Bronchial epithelial cell (primary cell): ENCODE measurements around the gene PRKCZ. TPM values are rescaled to one million over a fixed set of nuclear protein-coding genes. Genes with fewer than 3 reads are reported as not detected.

Experiments used
- DNase-seq: peaks from one replicate; pipeline ENCODE4 v3.0.0-alpha.2; 2010; ENCODE audit warnings: low read depth
- FAIRE-seq: peaks from 2 replicates; lab custom pipeline; 2011; peaks lifted over from hg19 to GRCh38; lab: Jason Lieb, UNC
- H3K27me3 ChIP-seq: 2 replicates; pipeline ENCODE4 v1.5.1; 2011; ENCODE audit warnings: low read length; ENCODE audit not compliant: control insufficient read depth, insufficient read depth
- H3K36me3 ChIP-seq: 2 replicates; pipeline ENCODE4 v1.5.1; 2011; ENCODE audit warnings: low read length; ENCODE audit not compliant: control insufficient read depth, insufficient read depth
- H3K4me3 ChIP-seq: 2 replicates; pipeline ENCODE4 v1.5.1; 2011; ENCODE audit warnings: mild to moderate bottlenecking, low read depth, low read length, control low read depth
- total RNA-seq: library from RNA; depleted of rRNA; stranded (reverse); fragments of >200 nt; gene quantifications from 2 replicates; pipeline ENCODE4 v1.2.1, GENCODE V29; 2014
- TF ChIP-seq, protein P1 (sequence below): IDR thresholded peaks from 2 replicates; pipeline ENCODE4 v1.5.1; 2011; ENCODE audit warnings: mild to moderate bottlenecking, moderate library complexity, low read length, control low read depth, inconsistent platforms; ENCODE audit not compliant: insufficient read depth, severe bottlenecking

PRKCZ gene
- total RNA-seq, result 34.6 and 38.4 TPM in 2 replicates

DNA sequence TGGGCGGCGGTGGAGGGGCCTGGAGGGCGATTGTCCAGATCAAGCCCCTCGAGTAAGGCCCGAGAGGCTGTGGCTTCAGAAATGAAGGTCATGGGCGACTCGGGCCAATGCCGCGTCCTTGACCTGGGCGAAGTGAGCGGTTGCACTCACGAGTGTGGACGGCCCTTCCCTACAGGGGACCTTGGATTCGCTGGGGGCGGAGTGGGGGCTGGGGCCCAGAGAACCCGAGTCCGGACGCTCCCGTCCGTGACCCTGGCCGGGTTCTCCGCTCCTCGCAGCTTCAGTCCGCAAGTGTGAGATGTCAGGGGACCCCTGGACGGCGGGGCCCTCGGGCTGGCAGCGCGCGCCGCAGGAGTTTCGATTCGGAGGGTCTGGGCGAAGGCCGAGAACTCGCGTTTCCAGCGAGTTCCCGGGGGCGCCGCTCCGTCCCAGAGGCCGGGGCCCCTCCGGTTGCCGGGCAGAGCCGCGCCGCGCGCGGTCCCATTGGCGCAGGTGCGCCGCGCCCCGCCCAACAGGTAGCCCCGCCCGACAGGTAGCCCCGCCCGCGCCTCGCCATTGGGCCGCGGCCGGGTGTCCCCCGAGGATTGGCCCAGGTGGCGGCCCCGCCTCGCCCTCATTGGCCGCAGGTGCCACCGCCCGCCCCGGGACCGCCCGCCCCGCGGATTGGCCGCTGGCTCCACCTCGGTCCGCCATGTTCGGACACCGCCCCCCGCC, at the start of gene PRKCZ:
PRKCZ (plus strand) TSS at position 694 of the 714 bp plus-strand sequence. CDS start 220 bp downstream, outside the sequence.
- no peak for FAIRE-seq
- TF ChIP-seq, protein P1, sequence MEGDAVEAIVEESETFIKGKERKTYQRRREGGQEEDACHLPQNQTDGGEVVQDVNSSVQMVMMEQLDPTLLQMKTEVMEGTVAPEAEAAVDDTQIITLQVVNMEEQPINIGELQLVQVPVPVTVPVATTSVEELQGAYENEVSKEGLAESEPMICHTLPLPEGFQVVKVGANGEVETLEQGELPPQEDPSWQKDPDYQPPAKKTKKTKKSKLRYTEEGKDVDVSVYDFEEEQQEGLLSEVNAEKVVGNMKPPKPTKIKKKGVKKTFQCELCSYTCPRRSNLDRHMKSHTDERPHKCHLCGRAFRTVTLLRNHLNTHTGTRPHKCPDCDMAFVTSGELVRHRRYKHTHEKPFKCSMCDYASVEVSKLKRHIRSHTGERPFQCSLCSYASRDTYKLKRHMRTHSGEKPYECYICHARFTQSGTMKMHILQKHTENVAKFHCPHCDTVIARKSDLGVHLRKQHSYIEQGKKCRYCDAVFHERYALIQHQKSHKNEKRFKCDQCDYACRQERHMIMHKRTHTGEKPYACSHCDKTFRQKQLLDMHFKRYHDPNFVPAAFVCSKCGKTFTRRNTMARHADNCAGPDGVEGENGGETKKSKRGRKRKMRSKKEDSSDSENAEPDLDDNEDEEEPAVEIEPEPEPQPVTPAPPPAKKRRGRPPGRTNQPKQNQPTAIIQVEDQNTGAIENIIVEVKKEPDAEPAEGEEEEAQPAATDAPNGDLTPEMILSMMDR, result no peak

DNA sequence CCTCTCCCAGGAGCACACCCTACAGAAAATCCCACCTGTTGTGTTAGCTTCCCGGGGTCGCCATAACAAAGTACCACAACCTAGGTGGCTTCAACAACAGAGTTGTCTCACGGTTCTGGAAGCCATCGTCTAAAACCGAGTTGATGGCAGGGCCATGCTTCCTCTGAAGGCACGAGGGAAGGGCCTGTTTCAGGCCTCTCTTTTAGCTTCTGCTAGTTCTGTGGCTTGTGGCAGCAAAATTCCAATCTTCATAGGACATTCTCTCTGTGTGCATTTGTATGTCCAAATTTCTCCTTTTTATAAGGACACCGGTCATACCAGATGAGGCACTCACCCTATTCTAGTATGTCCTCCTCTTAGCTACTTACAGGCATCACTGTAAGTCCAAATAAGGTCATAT, 49.8 kb upstream of the PRKCZ start:
- peak; percentile 43 for FAIRE-seq
- TF ChIP-seq, protein P1, result no peak
- DNase-seq, result no peak
- Histone ChIP-seq H3K36me3 (no peaks in the 10 kb centered on the region), H3K27me3 (peaks cover 1% of the 10 kb centered on the region), H3K4me3 (no peak overlapping the region)

More for the DNA sequence above, at the start of gene PRKCZ:
- Histone ChIP-seq H3K36me3 (no peaks in the 10 kb centered on the region), H3K27me3 (no peaks in the 10 kb centered on the region), H3K4me3 (peak within 1 kb of the TSS; percentile 93)
- peak; percentile 73 for DNase-seq

DNA sequence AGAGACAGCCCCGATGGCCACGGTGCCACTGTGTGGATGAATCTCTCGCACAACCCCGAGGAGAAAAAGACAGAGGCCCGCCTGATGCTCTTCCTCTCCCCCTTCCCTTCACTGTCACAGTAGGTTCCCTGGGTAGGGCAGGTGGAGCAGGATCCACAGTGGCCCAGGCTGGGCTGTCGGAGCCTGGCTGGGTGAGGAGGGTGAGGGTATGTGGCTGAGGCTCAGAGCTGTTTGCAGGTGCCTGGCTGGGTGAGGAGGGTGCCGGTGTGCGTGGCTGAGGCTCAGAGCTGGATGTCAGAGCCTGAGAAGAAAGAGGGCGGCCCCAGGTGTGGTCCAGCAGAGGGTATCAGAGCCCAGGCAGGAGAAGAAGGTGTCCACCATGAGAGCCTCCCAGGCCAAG, 49.4 kb upstream of the PRKCZ start:
- FAIRE-seq, result no peak
- Histone ChIP-seq H3K4me3 (no peak overlapping the region), H3K27me3 (peaks cover 2% of the 10 kb centered on the region), H3K36me3 (no peaks in the 10 kb centered on the region)
- no peak for DNase-seq
- TF ChIP-seq, protein P1, result no peak

DNA sequence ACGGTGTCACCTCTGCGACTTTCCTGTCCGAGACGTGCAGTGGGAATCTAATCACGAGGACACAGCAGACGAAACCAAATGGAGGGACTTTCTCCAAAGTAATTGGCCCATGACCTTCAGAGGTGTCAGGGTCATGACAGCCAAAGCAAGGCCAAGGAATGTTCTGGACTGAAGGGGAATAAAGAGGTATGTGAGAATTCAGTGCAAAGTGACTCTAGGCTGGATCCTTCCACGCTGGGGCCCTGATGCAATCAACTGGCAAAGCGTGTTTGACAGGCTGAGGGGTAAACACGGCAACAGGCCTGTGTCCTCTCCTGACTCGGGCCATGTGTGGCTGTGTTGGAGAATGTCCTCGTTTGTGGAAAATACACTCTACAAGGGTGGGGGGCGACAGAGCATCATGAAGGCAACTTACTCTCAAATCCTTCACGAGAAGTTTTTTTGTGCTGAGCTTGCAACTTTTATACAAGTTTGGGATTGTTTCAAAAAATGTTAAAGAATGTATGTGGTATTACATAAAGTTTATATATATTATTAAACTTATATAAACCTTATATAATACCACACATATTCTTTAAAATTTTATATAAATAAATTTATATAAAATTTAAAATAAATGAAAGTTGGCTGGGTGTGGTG, 48.3 kb upstream of the PRKCZ start:
- H3K36me3 ChIP-seq, result no peaks in the 10 kb centered on the region
- peaks cover 3% of the 10 kb centered on the region for H3K27me3 ChIP-seq
- DNase-seq, result peak; percentile 25
- FAIRE-seq, result peak; percentile 82
- TF ChIP-seq, protein P1, result no peak
- no peak overlapping the region for H3K4me3 ChIP-seq

DNA sequence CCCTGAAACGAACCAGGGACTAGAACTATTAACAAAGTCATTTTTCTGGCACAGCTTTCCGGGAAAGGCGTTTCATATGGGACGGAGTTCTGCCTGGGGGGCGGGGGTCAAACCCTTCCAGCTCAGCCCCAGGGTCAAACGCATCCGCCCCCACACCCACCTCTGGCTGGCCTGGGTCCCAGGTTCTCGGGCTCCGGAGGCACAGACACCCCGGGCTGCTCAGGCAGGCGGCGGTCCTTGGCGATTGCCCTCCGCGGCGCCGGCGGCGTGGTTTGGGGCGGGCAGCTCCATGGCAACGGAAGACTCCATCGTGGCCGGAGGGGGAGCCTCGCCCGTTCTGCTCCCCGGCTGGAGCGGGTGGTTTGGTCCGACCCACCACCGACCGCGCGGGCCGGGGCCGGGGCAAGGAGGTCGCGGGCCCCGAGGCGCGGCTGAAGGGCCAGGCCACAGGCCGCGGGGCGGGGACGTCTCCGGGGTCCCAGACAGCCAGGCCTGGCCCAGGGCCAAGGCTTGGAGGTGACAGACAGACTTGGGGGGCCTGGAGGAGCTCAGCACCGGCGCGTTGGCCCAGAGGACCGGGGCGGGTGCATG, 46.6 kb upstream of the PRKCZ start, which contains the start of gene CFAP74:
CFAP74 (minus strand) TSS at position 246 of the 591 bp plus-strand sequence. CDS start 12,830 bp downstream, outside the sequence.
- H3K27me3 ChIP-seq, result peaks cover 3% of the 10 kb centered on the region
- FAIRE-seq (no peak), DNase-seq (no peak)
- H3K4me3 ChIP-seq, result no peak within 1 kb of the TSS
- TF ChIP-seq, protein P1, result no peak
- H3K36me3 ChIP-seq, result no peaks in the 10 kb centered on the region
